ENCODE data around the gene CEBPA. TPM values are rescaled to one million over a fixed set of nuclear protein-coding genes. Genes with fewer than 3 reads are reported as not detected.

Gene CEBPA
- polyA plus RNA-seq, 4 donors = 31.0 to 203 (median 58.2) TPM

- Histone ChIP-seq H3K27ac (ENCODE audit: low read depth in 1 of 3, low read length in 2 of 3) (no peak overlapping the region), H3K27me3 (ENCODE audit: control insufficient read depth in 3 of 3, insufficient read depth in 3 of 3, low read length in 3 of 3) (no peaks in the 10 kb centered on the region), H3K9me3 (ENCODE audit: control insufficient read depth in 2 of 2, insufficient read depth in 1 of 2, low read depth in 1 of 2, low read length in 1 of 2) (no peaks in the 10 kb centered on the region), H3K4me1 (ENCODE audit: control insufficient read depth in 3 of 3, insufficient read depth in 2 of 3, low read depth in 1 of 3, low read length in 2 of 3) (no peaks in the 10 kb centered on the region), H3K4me3 (ENCODE audit: low read depth in 1 of 3, low read length in 3 of 3) (no peak overlapping the region), H3K36me3 (ENCODE audit: control insufficient read depth in 3 of 3, insufficient read depth in 2 of 3, low read depth in 1 of 3, low read length in 3 of 3) (no peaks in the 10 kb centered on the region)
- DNase-seq = no peak
- no peak for FAIRE-seq
- WGBS, 3 donors = 68 to 81% (median 76%) methylated on average over 24 to 25 of the region's 25 CpGs
Observed at GRCh38 chr19:33263325-33264023, 38.9 kb downstream of the CEBPA start.

- no peaks in the 10 kb centered on the region for H3K36me3 ChIP-seq (ENCODE audit: control insufficient read depth in 3 of 3, insufficient read depth in 2 of 3, low read depth in 1 of 3, low read length in 3 of 3)
- no peaks in the 10 kb centered on the region for H3K27me3 ChIP-seq (ENCODE audit: control insufficient read depth in 3 of 3, insufficient read depth in 3 of 3, low read length in 3 of 3)
- 69 to 81% (median 72%) methylated on average over 13 to 14 of the region's 14 CpGs for WGBS, 3 donors
- no peak for DNase-seq
- H3K27ac ChIP-seq (ENCODE audit: low read depth in 1 of 3, low read length in 2 of 3) = no peak overlapping the region
- no peaks in the 10 kb centered on the region for H3K4me1 ChIP-seq (ENCODE audit: control insufficient read depth in 3 of 3, insufficient read depth in 2 of 3, low read depth in 1 of 3, low read length in 2 of 3)
- FAIRE-seq = no peak
- no peak overlapping the region for H3K4me3 ChIP-seq (ENCODE audit: low read depth in 1 of 3, low read length in 3 of 3)
- peaks cover 0 to 3% of the 10 kb centered on the region in 2 donors for H3K9me3 ChIP-seq (ENCODE audit: control insufficient read depth in 2 of 2, insufficient read depth in 1 of 2, low read depth in 1 of 2, low read length in 1 of 2)
Observed at GRCh38 chr19:33261511-33262189, 40.7 kb downstream of the CEBPA start.

GRCh38 chr19:33260628-33261418 is 41.5 kb downstream of the CEBPA start:
- Histone ChIP-seq H3K27me3 (ENCODE audit: control insufficient read depth in 3 of 3, insufficient read depth in 3 of 3, low read length in 3 of 3) (no peaks in the 10 kb centered on the region), H3K27ac (ENCODE audit: low read depth in 1 of 3, low read length in 2 of 3) (no peak overlapping the region), H3K4me3 (ENCODE audit: low read depth in 1 of 3, low read length in 3 of 3) (no peak overlapping the region), H3K4me1 (ENCODE audit: control insufficient read depth in 3 of 3, insufficient read depth in 2 of 3, low read depth in 1 of 3, low read length in 2 of 3) (no peaks in the 10 kb centered on the region), H3K9me3 (ENCODE audit: control insufficient read depth in 2 of 2, insufficient read depth in 1 of 2, low read depth in 1 of 2, low read length in 1 of 2) (peaks cover 0 to 3% of the 10 kb centered on the region in 2 donors), H3K36me3 (ENCODE audit: control insufficient read depth in 3 of 3, insufficient read depth in 2 of 3, low read depth in 1 of 3, low read length in 3 of 3) (no peaks in the 10 kb centered on the region)
- no peak for FAIRE-seq
- WGBS, 3 donors = 57 to 72% (median 65%) methylated on average over 23 to 24 of the region's 24 CpGs
- no peak for DNase-seq

- DNase-seq = no peak
- H3K4me1 ChIP-seq (ENCODE audit: control insufficient read depth in 3 of 3, insufficient read depth in 2 of 3, low read depth in 1 of 3, low read length in 2 of 3) = no peaks in the 10 kb centered on the region
- FAIRE-seq = no peak
- H3K9me3 ChIP-seq (ENCODE audit: control insufficient read depth in 2 of 2, insufficient read depth in 1 of 2, low read depth in 1 of 2, low read length in 1 of 2) = peaks cover 0 to 3% of the 10 kb centered on the region in 2 donors
- H3K36me3 ChIP-seq (ENCODE audit: control insufficient read depth in 3 of 3, insufficient read depth in 2 of 3, low read depth in 1 of 3, low read length in 3 of 3) = no peaks in the 10 kb centered on the region
- H3K4me3 ChIP-seq (ENCODE audit: low read depth in 1 of 3, low read length in 3 of 3) = no peak overlapping the region
- no peak overlapping the region for H3K27ac ChIP-seq (ENCODE audit: low read depth in 1 of 3, low read length in 2 of 3)
- WGBS, 3 donors = 80 to 84% (median 82%) methylated on average over 6 of the region's 6 CpGs
- H3K27me3 ChIP-seq (ENCODE audit: control insufficient read depth in 3 of 3, insufficient read depth in 3 of 3, low read length in 3 of 3) = no peaks in the 10 kb centered on the region
Observed at GRCh38 chr19:33259539-33259938, 42.8 kb downstream of the CEBPA start.

- H3K4me1 ChIP-seq (ENCODE audit: control insufficient read depth in 3 of 3, insufficient read depth in 2 of 3, low read depth in 1 of 3, low read length in 2 of 3) = no peaks in the 10 kb centered on the region
- no peaks in the 10 kb centered on the region for H3K36me3 ChIP-seq (ENCODE audit: control insufficient read depth in 3 of 3, insufficient read depth in 2 of 3, low read depth in 1 of 3, low read length in 3 of 3)
- 94 to 100% (median 99%) methylated on average over 2 of the region's 2 CpGs for WGBS, 3 donors
- H3K4me3 ChIP-seq (ENCODE audit: low read depth in 1 of 3, low read length in 3 of 3) = no peak overlapping the region
- peaks cover 0 to 3% of the 10 kb centered on the region in 2 donors for H3K9me3 ChIP-seq (ENCODE audit: control insufficient read depth in 2 of 2, insufficient read depth in 1 of 2, low read depth in 1 of 2, low read length in 1 of 2)
- H3K27me3 ChIP-seq (ENCODE audit: control insufficient read depth in 3 of 3, insufficient read depth in 3 of 3, low read length in 3 of 3) = no peaks in the 10 kb centered on the region
- FAIRE-seq (no peak), DNase-seq (no peak)
- no peak overlapping the region for H3K27ac ChIP-seq (ENCODE audit: low read depth in 1 of 3, low read length in 2 of 3)
Observed at GRCh38 chr19:33257828-33258227, 44.5 kb downstream of the CEBPA start.

- 69 to 80% (median 73%) methylated on average over 7 of the region's 7 CpGs for WGBS, 3 donors
- no peak overlapping the region for H3K4me3 ChIP-seq (ENCODE audit: low read depth in 1 of 3, low read length in 3 of 3)
- FAIRE-seq = no peak
- no peaks in the 10 kb centered on the region for H3K36me3 ChIP-seq (ENCODE audit: control insufficient read depth in 3 of 3, insufficient read depth in 2 of 3, low read depth in 1 of 3, low read length in 3 of 3)
- H3K4me1 ChIP-seq (ENCODE audit: control insufficient read depth in 3 of 3, insufficient read depth in 2 of 3, low read depth in 1 of 3, low read length in 2 of 3) = no peaks in the 10 kb centered on the region
- no peak for DNase-seq
- H3K27me3 ChIP-seq (ENCODE audit: control insufficient read depth in 3 of 3, insufficient read depth in 3 of 3, low read length in 3 of 3) = no peaks in the 10 kb centered on the region
- peaks cover 0 to 3% of the 10 kb centered on the region in 2 donors for H3K9me3 ChIP-seq (ENCODE audit: control insufficient read depth in 2 of 2, insufficient read depth in 1 of 2, low read depth in 1 of 2, low read length in 1 of 2)
- H3K27ac ChIP-seq (ENCODE audit: low read depth in 1 of 3, low read length in 2 of 3) = no peak overlapping the region
Observed at GRCh38 chr19:33256261-33256660, 46.1 kb downstream of the CEBPA start.

- Histone ChIP-seq H3K9me3 (ENCODE audit: control insufficient read depth in 2 of 2, insufficient read depth in 1 of 2, low read depth in 1 of 2, low read length in 1 of 2) (peaks cover 0 to 3% of the 10 kb centered on the region in 2 donors), H3K4me1 (ENCODE audit: control insufficient read depth in 3 of 3, insufficient read depth in 2 of 3, low read depth in 1 of 3, low read length in 2 of 3) (no peaks in the 10 kb centered on the region), H3K36me3 (ENCODE audit: control insufficient read depth in 3 of 3, insufficient read depth in 2 of 3, low read depth in 1 of 3, low read length in 3 of 3) (no peaks in the 10 kb centered on the region), H3K27me3 (ENCODE audit: control insufficient read depth in 3 of 3, insufficient read depth in 3 of 3, low read length in 3 of 3) (no peaks in the 10 kb centered on the region), H3K4me3 (ENCODE audit: low read depth in 1 of 3, low read length in 3 of 3) (no peak overlapping the region), H3K27ac (ENCODE audit: low read depth in 1 of 3, low read length in 2 of 3) (no peak overlapping the region)
- 87 to 88% (median 88%) methylated on average over 7 of the region's 7 CpGs for WGBS, 3 donors
- FAIRE-seq = no peak
- no peak for DNase-seq
Observed at GRCh38 chr19:33255781-33256180, 46.6 kb downstream of the CEBPA start.

- Histone ChIP-seq H3K27me3 (ENCODE audit: control insufficient read depth in 3 of 3, insufficient read depth in 3 of 3, low read length in 3 of 3) (no peaks in the 10 kb centered on the region), H3K4me1 (ENCODE audit: control insufficient read depth in 3 of 3, insufficient read depth in 2 of 3, low read depth in 1 of 3, low read length in 2 of 3) (peaks cover 0 to 1% (median 0%) of the 10 kb centered on the region in 3 donors), H3K27ac (ENCODE audit: low read depth in 1 of 3, low read length in 2 of 3) (no peak overlapping the region), H3K4me3 (ENCODE audit: low read depth in 1 of 3, low read length in 3 of 3) (no peak overlapping the region), H3K36me3 (ENCODE audit: control insufficient read depth in 3 of 3, insufficient read depth in 2 of 3, low read depth in 1 of 3, low read length in 3 of 3) (no peaks in the 10 kb centered on the region), H3K9me3 (ENCODE audit: control insufficient read depth in 2 of 2, insufficient read depth in 1 of 2, low read depth in 1 of 2, low read length in 1 of 2) (peaks cover 0 to 3% of the 10 kb centered on the region in 2 donors)
- FAIRE-seq (no peak), DNase-seq (no peak)
- WGBS, 3 donors = 79 to 84% (median 81%) methylated on average over 13 of the region's 13 CpGs
Observed at GRCh38 chr19:33254245-33254824, 48.0 kb downstream of the CEBPA start.
